ENCODE measurements around the gene TMEM44.
"Not testable (repeated sequence)": the region's sequence is repeated elsewhere in the genome, so short reads cannot be mapped to it uniquely, and the experiment has no call there.

Gene TMEM44

DNA sequence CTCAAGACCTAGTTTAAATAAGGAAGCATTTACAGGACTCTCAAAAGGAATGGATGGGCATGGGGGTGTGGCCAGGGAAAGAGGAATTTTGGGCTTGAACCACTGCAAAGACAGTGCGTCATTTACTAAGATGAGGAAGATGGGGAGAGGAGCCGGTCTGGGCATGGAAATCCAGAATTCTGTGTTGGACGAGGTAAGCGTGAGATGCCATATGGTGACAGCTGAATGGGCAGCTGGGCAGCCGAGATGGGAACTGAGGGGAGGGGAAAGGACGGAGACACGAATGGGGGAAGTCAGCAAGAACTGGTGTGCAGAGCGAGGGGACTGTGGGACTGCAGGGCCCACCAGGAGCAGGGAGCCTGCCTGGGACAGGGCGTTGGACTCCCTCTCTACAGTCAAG lies 24.2 kb downstream of the TMEM44 start:
- DNase-seq, result no peak

DNA sequence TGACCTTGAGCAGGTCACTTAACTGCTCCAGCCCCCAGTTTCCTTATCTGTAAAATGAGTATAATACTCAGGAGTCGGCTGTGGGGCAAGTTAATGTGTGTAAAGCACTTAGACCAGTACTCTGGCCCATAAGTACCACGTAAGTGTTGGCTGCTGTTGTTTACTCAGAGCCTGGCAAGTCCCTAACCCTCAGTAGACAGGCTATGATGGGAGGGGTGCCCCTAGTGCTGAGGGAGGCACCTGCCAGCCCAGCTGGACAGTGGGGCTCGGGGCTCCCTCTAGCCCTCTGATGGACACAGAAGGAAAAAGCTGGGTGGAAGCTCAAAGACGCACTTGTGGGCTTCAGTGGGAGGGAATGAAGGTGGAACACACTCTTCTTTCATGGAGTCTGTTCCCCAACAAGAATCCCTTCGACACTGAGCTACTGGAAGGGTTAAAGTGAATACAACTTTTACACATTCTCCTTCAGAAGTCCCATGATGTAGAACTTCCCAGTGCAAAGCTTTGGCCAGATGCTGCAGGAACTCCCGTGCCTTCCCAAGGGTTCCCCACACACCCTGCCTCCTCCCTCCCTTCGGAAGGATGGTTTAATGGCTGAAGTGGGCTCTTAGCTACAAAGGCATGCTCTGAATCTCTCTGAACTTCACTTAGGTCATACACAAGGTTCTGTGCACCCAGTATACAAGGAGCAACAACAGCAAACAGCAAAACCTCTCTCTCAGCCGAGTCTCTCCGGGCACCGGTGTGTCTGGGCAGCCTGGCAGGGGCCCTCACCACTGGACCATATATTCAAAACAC lies 25.4 kb downstream of the TMEM44 start:
- no peak for DNase-seq

DNA sequence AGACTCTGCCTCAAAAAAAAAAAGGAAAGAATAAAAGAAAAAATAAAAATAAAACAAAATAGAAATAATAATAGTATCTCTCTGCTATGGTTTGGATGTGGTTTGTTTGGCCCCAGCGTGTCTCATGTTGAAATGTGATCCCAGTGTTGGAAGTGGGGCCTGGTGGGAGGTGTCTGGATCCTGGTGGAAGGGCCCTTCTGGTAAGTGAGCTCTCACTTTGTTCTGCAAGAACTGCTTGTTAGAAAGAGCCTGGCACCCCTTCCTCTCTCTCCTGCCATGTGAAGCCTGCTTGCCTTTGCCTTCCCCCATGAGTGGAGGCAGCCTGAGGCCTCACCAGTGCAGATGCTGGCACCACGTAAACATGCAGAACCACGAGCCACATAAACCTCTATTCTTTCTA lies 26.3 kb downstream of the TMEM44 start:
- DNase-seq, result no peak

DNA sequence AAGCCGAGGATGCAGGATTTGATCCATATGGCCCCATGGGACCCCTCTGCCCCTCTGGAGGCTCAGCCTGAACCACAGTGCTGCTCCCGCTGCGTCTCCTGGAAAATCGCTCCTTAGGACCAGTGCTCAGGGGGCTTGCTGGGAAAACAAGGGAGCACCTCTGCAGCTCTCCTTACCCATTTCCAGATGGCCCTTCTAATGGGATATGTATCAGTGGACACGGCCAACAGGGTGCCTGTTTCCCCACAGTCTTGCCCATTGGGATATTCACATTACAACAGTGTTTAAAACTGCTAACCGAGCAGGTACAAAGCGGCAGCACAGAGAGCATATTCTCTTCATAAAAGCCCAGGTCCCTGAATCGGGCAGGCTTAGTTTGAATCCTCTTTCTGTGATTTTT lies 27.1 kb downstream of the TMEM44 start:
- no peak for DNase-seq

DNA sequence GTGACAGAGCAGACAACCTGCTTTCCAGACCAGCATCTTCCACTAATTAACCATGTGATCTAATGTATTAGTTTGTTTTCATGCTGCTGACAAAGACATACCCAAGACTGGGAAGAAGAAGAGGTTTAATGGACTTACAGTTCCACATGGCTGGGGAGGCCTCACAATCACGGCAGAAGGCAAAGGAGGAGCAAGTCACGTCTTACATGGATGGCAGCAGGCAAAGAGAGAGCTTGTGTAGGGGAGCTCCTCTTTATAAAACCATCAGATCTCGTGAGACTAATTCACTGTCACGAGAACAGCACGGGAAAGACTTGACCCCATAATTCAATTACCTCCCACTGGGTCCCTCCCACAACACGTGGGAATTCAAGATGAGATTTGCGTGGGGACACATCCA lies 27.9 kb downstream of the TMEM44 start:
- DNase-seq, result not testable (repeated sequence)

DNA sequence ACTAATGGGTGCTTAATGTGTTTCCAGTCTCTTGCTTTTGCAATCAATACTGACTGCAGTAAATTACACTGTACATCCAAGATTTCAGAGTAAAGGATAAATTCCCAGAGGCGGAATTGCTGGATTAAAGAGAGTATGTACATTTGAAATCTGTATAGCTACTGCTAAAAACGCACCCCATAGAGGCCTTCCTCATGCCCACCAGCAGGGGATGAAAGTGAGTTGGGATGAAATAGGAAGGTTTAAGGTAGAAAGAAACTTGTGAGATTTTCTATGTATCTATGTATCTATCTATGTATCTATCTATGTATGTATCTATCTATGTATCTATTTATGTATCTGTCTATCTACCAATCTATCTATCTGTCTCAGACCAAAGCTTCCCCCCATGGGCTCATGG lies 28.4 kb downstream of the TMEM44 start:
- DNase-seq, result no peak

DNA sequence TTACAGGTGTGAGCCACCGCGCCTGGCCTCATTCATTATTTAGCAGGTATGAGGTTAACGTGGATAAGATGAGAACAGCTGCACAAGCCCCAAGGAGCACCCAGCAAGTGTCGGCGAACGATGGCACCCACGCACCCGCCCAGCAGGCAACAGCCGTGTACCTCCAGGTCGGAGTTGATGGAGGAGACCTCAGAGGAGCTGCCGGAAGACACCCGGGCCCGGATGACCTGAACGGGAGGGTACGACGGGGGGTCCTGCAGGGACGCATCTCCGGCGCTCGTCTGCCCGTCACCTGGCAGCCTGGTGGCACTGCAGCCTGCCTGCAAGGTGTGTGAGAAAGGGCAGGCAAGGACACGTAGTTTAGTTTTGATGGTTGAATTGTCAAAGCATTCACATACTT lies 29.1 kb downstream of the TMEM44 start:
- DNase-seq, result no peak

DNA sequence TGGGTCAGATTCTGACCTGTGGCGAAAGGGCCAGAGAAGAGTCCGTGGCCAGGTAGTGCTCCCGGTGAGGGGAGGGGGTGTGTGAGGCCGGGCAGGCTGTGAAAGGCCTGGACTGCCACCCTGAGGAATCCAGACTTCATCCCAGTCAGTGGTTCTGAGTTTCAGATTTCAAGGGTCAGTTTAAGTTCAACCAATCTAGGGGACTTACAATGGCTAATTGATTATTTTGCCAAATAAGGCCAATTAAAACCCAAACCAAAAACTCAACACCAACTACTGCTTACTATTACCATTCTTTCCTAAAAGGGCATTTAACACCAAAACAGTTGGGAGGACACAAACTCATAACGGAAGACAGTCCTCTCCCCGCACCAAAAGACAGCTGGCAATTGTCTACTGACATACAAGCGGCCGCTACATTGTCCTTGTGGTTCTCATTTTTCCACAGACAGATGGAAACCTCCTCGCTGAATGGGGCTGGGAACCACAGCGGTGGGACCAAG lies 30.5 kb downstream of the TMEM44 start:
- DNase-seq, result no peak

DNA sequence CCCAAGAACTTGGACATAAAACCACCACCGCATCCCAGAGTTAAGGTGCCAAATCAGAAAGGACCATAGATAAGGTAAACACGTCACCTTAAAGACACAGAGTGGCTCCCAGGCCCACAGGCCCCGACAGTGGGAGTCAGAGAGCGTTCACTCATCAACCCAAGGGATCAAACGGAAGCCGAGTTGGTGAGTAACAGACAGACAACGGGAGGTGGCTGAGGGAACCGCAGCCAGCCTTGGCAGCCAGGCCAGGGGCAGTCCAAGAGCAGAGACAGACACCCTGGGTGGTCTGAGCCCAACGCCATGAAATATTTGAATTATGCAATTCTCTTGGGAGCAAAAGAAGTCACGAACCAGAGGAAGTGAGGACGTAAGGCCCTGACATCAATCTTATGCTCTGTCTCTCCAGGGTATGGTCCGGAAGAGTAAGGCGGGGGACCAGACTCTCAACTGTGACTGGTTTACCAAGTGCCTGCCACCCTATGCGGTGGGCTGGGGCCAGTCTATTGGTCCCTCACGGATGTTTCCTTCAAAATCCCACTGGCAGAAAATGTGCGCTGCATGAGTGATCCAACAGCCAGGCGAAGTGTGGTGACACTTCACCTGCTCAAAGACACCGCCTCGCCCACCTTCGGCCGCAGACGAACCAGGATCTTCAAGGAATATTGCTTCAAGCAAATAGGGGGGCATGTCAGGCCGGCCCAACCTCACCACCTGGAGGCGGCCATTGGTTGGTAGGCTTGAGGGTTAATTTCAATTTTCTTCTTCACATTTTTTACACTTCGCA lies 34.3 kb downstream of the TMEM44 start:
- no peak for DNase-seq

DNA sequence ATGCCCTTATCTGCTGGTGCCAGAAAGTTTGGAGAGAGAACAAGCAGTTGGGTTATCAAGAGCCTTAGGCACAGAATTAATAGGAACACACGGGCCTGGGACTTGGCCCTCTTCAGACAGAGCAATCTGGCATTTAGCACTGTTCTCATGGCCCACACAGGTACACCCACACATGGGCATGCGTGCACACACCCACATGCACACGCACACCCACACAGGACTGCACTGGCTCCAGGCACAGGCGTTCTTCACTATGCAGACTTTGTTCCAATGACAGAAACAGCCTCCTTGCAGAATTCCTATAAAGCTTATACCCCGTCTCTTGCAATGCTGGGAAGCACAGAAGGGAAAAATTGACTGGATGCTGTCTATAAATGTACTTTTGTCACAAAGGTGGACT lies 36.3 kb downstream of the TMEM44 start:
- DNase-seq, result no peak

DNA sequence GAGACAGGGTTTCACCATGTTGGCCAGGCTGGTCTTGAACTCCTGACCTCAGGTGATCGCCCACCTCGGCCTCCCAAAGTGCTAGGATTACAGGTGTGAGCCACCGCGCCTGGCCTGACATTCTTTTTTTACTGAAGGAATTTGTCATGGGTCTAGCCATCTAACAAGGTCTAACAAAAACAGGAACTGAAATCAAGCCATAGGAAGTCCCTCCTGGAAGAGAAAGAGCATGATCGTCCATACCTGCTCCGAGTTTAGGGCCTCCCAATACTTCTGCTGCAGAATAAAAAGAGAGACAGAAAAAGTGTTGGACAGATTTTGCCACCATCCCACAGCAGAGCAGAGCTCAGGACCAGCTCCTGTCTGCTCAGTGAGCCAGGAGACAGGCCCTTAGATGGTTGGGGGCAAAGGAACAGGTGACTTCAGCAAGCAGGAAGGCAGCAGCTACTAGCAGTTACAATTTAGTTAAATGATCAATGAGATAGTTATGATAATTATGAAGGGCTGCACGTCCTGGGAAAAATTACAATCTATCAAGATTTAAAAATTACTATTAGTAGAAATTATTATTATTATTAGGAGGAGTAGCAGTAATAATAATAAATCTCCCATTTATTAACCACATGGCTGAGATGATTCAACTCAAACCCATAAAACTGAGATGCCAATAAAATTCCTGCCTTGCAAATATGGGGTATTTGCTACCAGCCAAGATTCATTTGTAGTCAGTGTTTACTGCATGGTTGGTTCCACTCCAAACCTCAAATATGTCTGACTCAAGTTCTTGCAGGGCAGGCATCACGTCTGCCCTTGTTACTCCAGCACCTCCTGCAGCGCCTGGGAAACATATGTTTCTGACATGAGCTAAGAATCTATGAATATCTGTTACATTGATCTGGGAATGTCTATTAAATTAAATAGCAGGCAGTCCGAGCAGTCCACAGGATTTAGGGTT lies 40.1 kb downstream of the TMEM44 start:
- DNase-seq, result no peak

DNA sequence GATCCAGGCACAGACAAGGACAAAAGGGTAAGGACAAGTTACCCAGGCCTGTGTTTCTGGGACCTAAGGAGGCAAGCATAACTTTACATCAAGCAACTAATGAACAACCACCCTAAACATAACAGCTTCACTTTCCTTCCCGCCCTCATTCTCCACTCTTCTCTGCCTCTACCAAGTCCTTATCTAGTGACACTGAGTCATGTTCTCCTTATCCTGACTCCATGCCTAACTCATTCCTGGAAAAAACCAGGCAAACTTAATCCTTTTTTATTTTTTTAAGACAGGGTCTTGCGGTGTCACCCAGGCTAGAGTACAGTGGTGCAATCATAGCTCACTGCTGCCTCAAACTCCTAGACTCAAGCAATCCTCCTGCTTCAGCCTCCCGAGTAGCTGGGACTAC lies 44.5 kb downstream of the TMEM44 start:
- no peak for DNase-seq

DNA sequence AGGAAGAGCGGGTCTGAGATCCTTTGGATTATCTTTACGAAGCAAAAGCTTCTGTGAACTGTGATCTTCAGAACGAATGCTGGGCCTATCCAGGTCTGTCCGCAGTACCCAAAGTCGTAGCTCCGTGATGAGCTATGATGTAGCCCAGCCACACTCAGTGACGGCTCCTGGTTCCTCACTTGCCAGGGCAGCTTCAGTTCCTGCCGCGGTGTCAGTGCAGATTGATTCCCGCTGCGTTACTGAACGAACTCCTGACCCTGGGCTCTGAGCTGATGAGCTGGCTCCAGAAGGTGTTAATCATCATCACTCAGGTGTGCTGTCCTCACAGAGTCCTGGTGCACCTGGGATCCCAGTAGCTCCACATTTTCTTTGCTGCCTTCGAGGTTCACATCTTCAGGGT lies 45.0 kb downstream of the TMEM44 start:
- DNase-seq, result no peak

DNA sequence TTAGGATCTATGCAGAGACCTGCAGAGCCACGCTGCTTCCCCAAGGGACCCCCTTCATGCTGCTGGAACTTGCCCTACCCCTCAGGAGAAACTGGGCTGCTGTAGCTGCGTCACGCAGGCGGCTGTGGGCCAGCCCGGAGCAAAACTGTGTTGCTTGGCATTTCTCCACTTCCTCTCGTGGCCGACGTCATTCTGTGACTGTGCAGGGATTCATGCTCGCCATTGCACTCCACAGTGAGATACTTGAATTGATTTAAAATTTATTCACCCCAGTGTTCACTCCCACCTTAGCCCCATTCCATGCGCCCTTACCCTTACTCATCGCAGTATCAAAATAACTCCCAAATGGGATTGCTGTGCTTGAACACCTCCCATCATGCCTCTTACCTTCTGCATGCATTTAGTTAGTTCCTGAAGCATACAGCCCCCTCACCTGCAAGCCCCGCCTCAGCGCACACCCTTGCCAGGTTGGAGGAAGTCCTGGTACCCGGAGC lies 45.7 kb downstream of the TMEM44 start:
- DNase-seq, result no peak

DNA sequence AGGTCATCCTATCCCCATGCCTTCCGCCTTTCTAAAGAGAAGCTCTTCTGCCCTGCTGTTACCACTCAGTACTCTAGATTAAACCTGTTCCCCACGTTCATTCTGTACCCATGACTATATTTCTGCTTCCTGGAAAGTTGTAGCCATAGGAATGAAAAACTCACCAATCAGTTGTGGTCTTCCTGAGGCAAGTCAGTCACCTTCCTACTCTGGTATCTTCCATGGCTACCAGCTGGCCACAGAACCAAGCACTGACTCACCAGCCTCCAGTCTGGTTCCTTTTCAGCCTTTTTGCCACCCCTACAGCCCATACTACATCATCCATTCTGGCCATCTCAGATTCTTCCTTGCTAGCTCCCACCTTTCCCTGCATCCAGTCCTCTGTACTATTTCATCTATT lies 46.4 kb downstream of the TMEM44 start:
- no peak for DNase-seq

DNA sequence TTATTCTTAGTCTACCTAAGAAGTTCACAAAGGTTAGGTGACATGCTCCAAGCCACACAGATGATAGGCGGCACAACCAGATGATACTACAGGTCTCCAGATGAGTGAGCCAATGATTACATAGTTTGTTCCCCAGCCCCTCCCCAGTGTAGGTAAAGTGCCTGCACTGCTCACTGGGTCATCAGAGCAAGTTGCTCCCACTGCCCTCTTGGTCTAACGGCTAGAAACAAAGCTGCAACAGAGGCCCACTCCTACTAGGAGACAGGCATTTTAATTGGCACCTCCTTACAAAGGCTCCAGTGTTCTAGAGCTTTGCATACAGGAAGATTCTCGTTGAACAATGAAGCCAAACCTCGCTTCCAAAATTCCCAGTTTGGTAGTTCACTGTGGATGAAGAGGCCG lies 47.3 kb downstream of the TMEM44 start:
- DNase-seq, result no peak

DNA sequence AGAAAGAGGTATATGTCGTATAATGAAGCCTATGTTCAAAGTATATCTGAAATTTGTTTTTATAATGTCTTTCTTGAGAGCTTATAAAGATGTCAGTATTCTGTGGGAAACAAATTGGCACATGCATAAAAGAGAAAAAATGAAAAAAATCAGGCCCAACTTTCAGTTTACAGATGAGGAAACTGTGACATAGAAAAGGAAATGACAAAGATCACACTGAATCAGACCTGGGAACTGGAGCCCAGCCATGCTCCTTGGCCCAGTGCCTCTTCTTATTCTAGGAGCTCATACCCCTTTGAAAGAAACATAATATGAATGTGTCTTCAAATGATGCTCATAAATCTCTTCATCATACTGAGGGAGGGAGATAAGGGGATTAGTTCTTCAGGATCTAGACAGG lies 48.4 kb downstream of the TMEM44 start:
- no peak for DNase-seq

DNA sequence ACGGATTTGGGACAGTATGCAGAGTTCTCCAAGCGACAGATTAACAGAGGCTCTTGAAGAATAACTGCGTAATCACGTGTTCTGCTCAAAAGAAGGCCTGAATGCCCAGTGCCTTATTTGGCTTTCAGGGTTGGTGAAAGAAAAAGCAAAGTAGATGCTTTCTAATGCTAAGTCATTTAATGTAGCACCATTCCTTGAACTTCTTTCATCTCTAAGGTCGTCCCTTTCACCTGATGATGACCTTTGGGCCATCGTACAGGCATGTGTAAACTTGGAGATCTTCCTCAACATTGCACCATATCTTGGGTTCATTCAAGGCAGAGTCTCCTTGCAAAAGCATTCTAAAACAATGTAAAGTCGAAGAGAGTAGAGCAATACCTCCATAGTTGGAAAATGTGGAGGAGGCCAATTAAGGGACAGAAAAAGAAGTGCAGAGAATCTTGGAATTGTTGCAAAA lies 48.9 kb downstream of the TMEM44 start:
- no peak for DNase-seq

DNA sequence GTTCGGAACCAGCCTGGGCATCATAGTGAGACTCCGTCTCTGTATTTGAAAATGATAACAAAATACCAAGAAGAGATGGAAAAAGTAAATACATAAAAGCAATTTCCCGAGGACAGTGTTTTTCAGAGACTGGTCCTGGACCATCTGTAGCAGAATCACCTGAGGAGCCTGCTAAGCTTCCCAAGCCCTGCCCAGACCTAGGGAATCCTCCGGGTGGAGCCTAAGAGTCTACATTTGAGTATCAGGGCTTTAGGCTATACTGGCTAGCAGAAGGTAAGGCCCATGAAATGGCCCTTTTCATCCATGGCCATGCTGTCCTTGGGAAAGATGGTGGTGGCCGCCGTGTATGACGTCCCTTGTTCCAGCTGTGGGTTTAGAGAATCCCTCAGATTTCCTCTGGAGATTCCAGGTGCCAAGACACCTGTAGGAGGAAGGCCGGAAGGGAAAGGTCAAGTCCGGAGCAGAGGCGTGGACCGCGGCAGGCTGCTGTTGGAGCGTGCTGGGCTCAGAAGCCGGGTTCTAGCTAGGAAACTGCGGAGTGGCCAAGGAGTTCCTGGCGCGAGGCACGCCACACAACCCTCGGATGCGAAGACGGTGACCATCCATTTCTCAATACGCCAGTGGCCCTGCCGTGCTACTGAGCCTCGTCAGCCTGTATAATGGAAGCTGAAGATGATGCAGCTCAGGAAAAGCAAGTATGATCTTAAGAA lies 50.9 kb downstream of the TMEM44 start:
- DNase-seq, result no peak

DNA sequence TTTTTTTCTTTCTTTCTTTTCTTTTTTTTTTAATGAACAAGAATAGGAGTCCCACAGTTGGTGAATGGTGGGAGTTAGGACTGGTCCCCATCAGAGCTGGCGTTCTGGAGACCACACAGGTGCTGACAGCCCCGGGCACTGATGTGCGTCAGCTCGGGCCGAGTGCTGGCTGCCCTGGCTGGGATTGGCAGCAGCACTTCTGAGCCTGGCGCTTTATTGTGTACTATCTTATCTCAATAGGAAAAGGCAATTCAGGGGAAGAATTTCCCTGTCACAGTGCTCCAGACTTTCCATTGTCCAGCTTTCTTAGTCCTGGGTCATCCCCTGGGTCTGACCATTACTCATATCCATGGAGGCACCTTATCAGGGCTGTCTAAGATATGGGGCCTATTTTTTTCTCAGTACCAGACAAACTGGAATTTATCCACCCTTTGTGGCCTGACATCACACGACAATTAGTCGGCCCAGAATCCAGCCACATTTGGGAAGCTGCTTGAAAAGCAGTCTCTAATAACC lies 54.1 kb downstream of the TMEM44 start:
- no peak for DNase-seq

DNA sequence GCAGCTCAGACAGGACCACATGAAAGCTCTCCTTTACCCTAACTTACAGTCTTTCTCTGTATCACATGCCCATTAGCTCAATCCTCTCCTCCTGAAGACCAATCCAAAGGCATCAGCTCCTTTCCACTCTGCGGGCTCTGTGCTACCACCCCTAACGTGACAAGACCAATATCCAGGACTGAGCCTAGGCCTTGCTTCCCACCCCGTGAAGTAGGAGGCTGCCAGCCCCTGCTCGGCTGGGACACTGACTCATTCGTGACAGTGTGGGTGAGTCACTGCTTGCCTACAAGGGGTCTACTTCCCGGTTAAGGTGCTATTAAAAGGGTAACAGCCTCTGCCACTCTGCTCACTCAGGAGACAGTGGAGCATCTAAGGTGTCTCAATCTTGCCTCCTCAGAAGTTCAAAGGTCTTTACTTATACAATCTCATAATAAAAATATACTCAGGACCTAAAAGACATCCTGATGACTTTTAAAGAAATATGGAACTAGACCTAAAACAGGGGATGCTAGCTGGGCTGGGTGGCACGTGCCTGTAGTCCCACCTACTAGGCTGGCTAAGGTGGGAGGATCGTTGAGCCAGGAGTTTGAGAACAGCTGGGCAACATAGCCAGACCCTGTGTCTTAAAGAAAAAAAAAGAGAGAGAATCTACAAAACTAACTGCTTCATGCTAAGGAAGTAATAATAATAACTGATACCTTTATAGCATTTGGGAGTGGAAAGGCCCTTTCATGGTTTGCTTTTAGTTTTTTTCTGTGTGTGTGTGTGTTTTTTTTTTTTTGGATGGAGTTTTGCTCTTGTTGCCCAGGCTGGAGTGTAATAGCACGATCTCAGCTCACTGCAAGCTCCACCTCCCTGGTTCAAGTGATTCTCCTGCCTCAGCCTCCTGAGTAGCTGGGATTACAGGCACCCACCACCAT lies 55.0 kb downstream of the TMEM44 start:
- peak; percentile 54 for DNase-seq

Data from activated CD8-positive, alpha-beta memory T cell treated with anti-CD3 and anti-CD28 coated beads, Interleukin-2, amount 50 U/mL, for 4 hours (primary cell).